Muscle layer of duodenum (tissue), 2 donors: ENCODE data around the gene RALGPS2.
A peak's percentile ranks its signal among the peaks of the same experiment; 100 is the strongest.

Experiments used
- H3K27ac ChIP-seq: one replicate; pipeline ENCODE4 v1.7.0; 2013; ENCODE audit warnings: mild to moderate bottlenecking, low read length
- H3K27me3 ChIP-seq: one replicate; pipeline ENCODE4 v1.7.0; 2013; ENCODE audit warnings: low read depth, mild to moderate bottlenecking, control low read depth, low read length
- H3K36me3 ChIP-seq, 2 donors: one replicate each; pipeline ENCODE4 v1.7.0; 2013; ENCODE audit warnings: low read length in 2 of 2, control low read depth in 1 of 2, mild to moderate bottlenecking in 1 of 2; ENCODE audit not compliant: insufficient read depth in 2 of 2, control insufficient read depth in 1 of 2
- H3K4me1 ChIP-seq, 2 donors: one replicate each; pipeline ENCODE4 v1.7.0; 2013; ENCODE audit warnings: low read length in 2 of 2, mild to moderate bottlenecking in 2 of 2, control low read depth in 1 of 2, moderate library complexity in 1 of 2; ENCODE audit not compliant: insufficient read depth in 2 of 2, control insufficient read depth in 1 of 2
- H3K4me3 ChIP-seq, 2 donors: one replicate each; pipeline ENCODE4 v1.7.0; 2013; ENCODE audit warnings: low read length in 2 of 2, low read depth in 1 of 2, mild to moderate bottlenecking in 1 of 2
- H3K9me3 ChIP-seq, 2 donors: one replicate each; pipeline ENCODE4 v1.7.0; 2013; ENCODE audit warnings: low read length in 2 of 2, control low read depth in 1 of 2, mild to moderate bottlenecking in 1 of 2; ENCODE audit not compliant: control insufficient read depth in 1 of 2
- donor health status: healthy.

Gene RALGPS2

GRCh38 chr1:178921499-178921898 lies 196.5 kb downstream of the RALGPS2 start:
- no peak overlapping the region for H3K4me3 ChIP-seq
- H3K9me3 ChIP-seq, result no peaks in the 10 kb centered on the region
- no peaks in the 10 kb centered on the region for H3K27me3 ChIP-seq
- H3K36me3 ChIP-seq, result peaks cover 0 to 5% of the 10 kb centered on the region in 2 donors
- no peak overlapping the region for H3K27ac ChIP-seq
- H3K4me1 ChIP-seq, result peaks cover 0 to 6% of the 10 kb centered on the region in 2 donors

- Histone ChIP-seq H3K27me3 (no peaks in the 10 kb centered on the region), H3K36me3 (no peaks in the 10 kb centered on the region), H3K4me3 (no peak overlapping the region), H3K9me3 (no peaks in the 10 kb centered on the region), H3K27ac (no peak overlapping the region), H3K4me1 (peaks cover 0 to 4% of the 10 kb centered on the region in 2 donors)
Observed at GRCh38 chr1:178923512-178923911, 198.5 kb downstream of the RALGPS2 start.

GRCh38 chr1:178926046-178926445 lies 201.0 kb downstream of the RALGPS2 start:
- Histone ChIP-seq H3K4me3 (no peak overlapping the region), H3K27ac (no peak overlapping the region), H3K27me3 (no peaks in the 10 kb centered on the region), H3K4me1 (peaks cover 0 to 26% of the 10 kb centered on the region in 2 donors), H3K36me3 (no peaks in the 10 kb centered on the region), H3K9me3 (no peaks in the 10 kb centered on the region)

GRCh38 chr1:178927003-178927402 lies 202.0 kb downstream of the RALGPS2 start:
- no peak overlapping the region for H3K4me3 ChIP-seq
- H3K4me1 ChIP-seq, result peaks cover 0 to 26% of the 10 kb centered on the region in 2 donors
- no peaks in the 10 kb centered on the region for H3K36me3 ChIP-seq
- no peak overlapping the region for H3K27ac ChIP-seq
- no peaks in the 10 kb centered on the region for H3K27me3 ChIP-seq
- no peaks in the 10 kb centered on the region for H3K9me3 ChIP-seq

GRCh38 chr1:178928041-178928440 lies 203.0 kb downstream of the RALGPS2 start:
- Histone ChIP-seq H3K36me3 (no peaks in the 10 kb centered on the region), H3K27ac (no peak overlapping the region), H3K4me1 (peaks cover 6 to 32% of the 10 kb centered on the region in 2 donors), H3K9me3 (no peaks in the 10 kb centered on the region), H3K27me3 (no peaks in the 10 kb centered on the region), H3K4me3 (no peak overlapping the region)

GRCh38 chr1:178928976-178929375 lies 203.9 kb downstream of the RALGPS2 start:
- Histone ChIP-seq H3K36me3 (no peaks in the 10 kb centered on the region), H3K27me3 (no peaks in the 10 kb centered on the region), H3K9me3 (no peaks in the 10 kb centered on the region), H3K4me3 (no peak overlapping the region), H3K27ac (peak overlapping the region; percentile 7), H3K4me1 (peaks cover 15 to 41% of the 10 kb centered on the region in 2 donors)

GRCh38 chr1:178931858-178932551 lies 207.0 kb downstream of the RALGPS2 start:
- Histone ChIP-seq H3K36me3 (no peaks in the 10 kb centered on the region), H3K4me3 (no peak overlapping the region), H3K9me3 (no peaks in the 10 kb centered on the region), H3K4me1 (peaks cover 29 to 56% of the 10 kb centered on the region in 2 donors), H3K27ac (peak overlapping the region; percentile 70), H3K27me3 (no peaks in the 10 kb centered on the region)

- H3K9me3 ChIP-seq, result no peaks in the 10 kb centered on the region
- peak overlapping the region in 1 of 2 donors; percentile 20 for H3K4me3 ChIP-seq
- peak overlapping the region; percentile 70 for H3K27ac ChIP-seq
- H3K36me3 ChIP-seq, result no peaks in the 10 kb centered on the region
- peaks cover 29 to 59% of the 10 kb centered on the region in 2 donors for H3K4me1 ChIP-seq
- H3K27me3 ChIP-seq, result no peaks in the 10 kb centered on the region
Observed at GRCh38 chr1:178932552-178932906, 207.5 kb downstream of the RALGPS2 start.

GRCh38 chr1:178933105-178933561 lies 208.1 kb downstream of the RALGPS2 start:
- Histone ChIP-seq H3K36me3 (no peaks in the 10 kb centered on the region), H3K27me3 (no peaks in the 10 kb centered on the region), H3K27ac (peak overlapping the region; percentile 70), H3K9me3 (no peaks in the 10 kb centered on the region), H3K4me1 (peaks cover 29 to 65% of the 10 kb centered on the region in 2 donors), H3K4me3 (peak overlapping the region in 1 of 2 donors; percentile 20)

- peak overlapping the region; percentile 21 for H3K27ac ChIP-seq
- no peaks in the 10 kb centered on the region for H3K9me3 ChIP-seq
- H3K4me1 ChIP-seq, result peaks cover 29 to 65% of the 10 kb centered on the region in 2 donors
- peak overlapping the region in 1 of 2 donors; percentile 15 for H3K4me3 ChIP-seq
- no peaks in the 10 kb centered on the region for H3K27me3 ChIP-seq
- no peaks in the 10 kb centered on the region for H3K36me3 ChIP-seq
Observed at GRCh38 chr1:178933709-178934490, 208.9 kb downstream of the RALGPS2 start.

GRCh38 chr1:178934546-178934945 lies 209.5 kb downstream of the RALGPS2 start:
- Histone ChIP-seq H3K9me3 (no peaks in the 10 kb centered on the region), H3K27me3 (no peaks in the 10 kb centered on the region), H3K27ac (no peak overlapping the region), H3K36me3 (no peaks in the 10 kb centered on the region), H3K4me1 (peaks cover 29 to 65% of the 10 kb centered on the region in 2 donors), H3K4me3 (no peak overlapping the region)
